ENCODE data around the gene SMAD3. TPM values are rescaled to one million over a fixed set of nuclear protein-coding genes. Genes with fewer than 3 reads are reported as not detected.
A peak's percentile ranks its signal among the peaks of the same experiment; 100 is the strongest.

Gene SMAD3
- total and polyA plus RNA-seq, 2 of the 4 experiments (the other 2 are of a cell fraction), result 71.0 to 177 TPM

DNA sequence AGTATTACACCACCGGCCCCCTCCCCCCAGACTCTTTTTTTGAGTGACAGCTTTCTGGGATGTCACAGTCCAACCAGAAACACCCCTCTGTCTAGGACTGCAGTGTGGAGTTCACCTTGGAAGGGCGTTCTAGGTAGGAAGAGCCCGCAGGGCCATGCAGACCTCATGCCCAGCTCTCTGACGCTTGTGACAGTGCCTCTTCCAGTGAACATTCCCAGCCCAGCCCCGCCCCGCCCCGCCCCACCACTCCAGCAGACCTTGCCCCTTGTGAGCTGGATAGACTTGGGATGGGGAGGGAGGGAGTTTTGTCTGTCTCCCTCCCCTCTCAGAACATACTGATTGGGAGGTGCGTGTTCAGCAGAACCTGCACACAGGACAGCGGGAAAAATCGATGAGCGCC is 125.4 kb downstream of the SMAD3 start:
- DNase-seq (peak; percentile 0), ATAC-seq (ENCODE audit: low read depth) (no peak)
- Histone ChIP-seq H2BK5ac (ENCODE audit: low read depth, low read length, poor library complexity, severe bottlenecking) (no peak overlapping the region), H4K8ac (ENCODE audit: low read depth in 2 of 2, low read length in 2 of 2) (no peak overlapping the region; a peak in 1 of 4 replicates), H3K4me3 (ENCODE audit: insufficient read depth, low read depth, low read length) (no peak overlapping the region), H3K9ac (ENCODE audit: low read depth, low read length) (no peak overlapping the region), H3K36me3 (ENCODE audit: control insufficient read depth, insufficient read depth, low read length) (peaks cover 85% of the 10 kb centered on the region), H2BK120ac (ENCODE audit: low read depth, low read length) (no peak overlapping the region), H4K5ac (ENCODE audit: low read depth, low read length) (no peak overlapping the region), H4K91ac (ENCODE audit: insufficient read depth, low read depth, low read length) (no peak overlapping the region; the same call in 1 of the 2 replicates), H2AK9ac (replicated peaks; ENCODE audit: low read depth, low read length, poor library complexity) (no peak overlapping the region), H3K4me2 (ENCODE audit: low read depth, low read length) (no peak overlapping the region), H3K27ac (ENCODE audit: insufficient read depth, low read length) (no peak overlapping the region), H4K20me1 (ENCODE audit: insufficient read depth, low read length) (no peaks in the 10 kb centered on the region), H2BK20ac (ENCODE audit: low read depth, low read length) (no peak overlapping the region), H3K4me1 (ENCODE audit: control insufficient read depth, insufficient read depth, low read length) (peaks cover 45% of the 10 kb centered on the region), H3K9me1 (ENCODE audit: insufficient read depth, low read length) (peaks cover 53% of the 10 kb centered on the region), H3K27me3 (ENCODE audit: control insufficient read depth, insufficient read depth, low read length) (no peaks in the 10 kb centered on the region), H3K14ac (replicated peaks; ENCODE audit: low read depth, low read length) (no peak overlapping the region), H3K18ac (ENCODE audit: low read depth, low read length) (no peak overlapping the region), H2BK15ac (ENCODE audit: low read depth, low read length) (no peak overlapping the region), H3K9me3 (ENCODE audit: control insufficient read depth, insufficient read depth, low read length) (no peaks in the 10 kb centered on the region), H3K79me1 (ENCODE audit: low read depth in 1 of 2, low read length in 2 of 2) (peaks cover 26 to 89% of the 10 kb centered on the region in 2 experiments), H3K4ac (ENCODE audit: low read depth, low read length) (no peak overlapping the region), H3K56ac (ENCODE audit: extremely low read depth, insufficient read depth, low read length) (no peak overlapping the region), H2AK5ac (ENCODE audit: low read depth, low read length) (no peak overlapping the region), H3K23ac (ENCODE audit: low read depth, low read length) (no peak overlapping the region), H2AFZ (replicated peaks; ENCODE audit: low read length, poor library complexity) (no peak overlapping the region)
- dilution Hi-C loops (cut with HindIII; ENCODE audit: low sequenced_read_pairs, unreplicated experiment) (no loop called here), intact Hi-C loops (cut with micrococcal nuclease) (no loop called here), in situ Hi-C loops (cut with MboI; ENCODE audit: low sequenced_read_pairs) (loop anchor here (10.0 kb wide), 1 partner anchor 246 kb away; no protein-coding TSS in a partner anchor)
- CTCF ChIA-PET, result no interaction called here
- POLR2A ChIA-PET (ENCODE audit: unreplicated experiment), result no interaction called here
- BruUV-seq (replicated peaks), result no TSS peak
- TF ChIP-seq NFE2L2 (IDR thresholded peaks at IDR 0.05; ENCODE audit: low read depth, low read length), result no peak
- no peak for TF ChIP-seq CHD1 (IDR thresholded peaks at IDR 0.05; ENCODE audit: low read depth, low read length)
- TF ChIP-seq, protein P1, sequence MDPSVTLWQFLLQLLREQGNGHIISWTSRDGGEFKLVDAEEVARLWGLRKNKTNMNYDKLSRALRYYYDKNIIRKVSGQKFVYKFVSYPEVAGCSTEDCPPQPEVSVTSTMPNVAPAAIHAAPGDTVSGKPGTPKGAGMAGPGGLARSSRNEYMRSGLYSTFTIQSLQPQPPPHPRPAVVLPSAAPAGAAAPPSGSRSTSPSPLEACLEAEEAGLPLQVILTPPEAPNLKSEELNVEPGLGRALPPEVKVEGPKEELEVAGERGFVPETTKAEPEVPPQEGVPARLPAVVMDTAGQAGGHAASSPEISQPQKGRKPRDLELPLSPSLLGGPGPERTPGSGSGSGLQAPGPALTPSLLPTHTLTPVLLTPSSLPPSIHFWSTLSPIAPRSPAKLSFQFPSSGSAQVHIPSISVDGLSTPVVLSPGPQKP (IDR thresholded peaks at IDR 0.05; ENCODE audit: borderline replicate concordance, low read depth, low read length), result no peak
- no peak for TF ChIP-seq CEBPB (IDR thresholded peaks at IDR 0.05; ENCODE audit: low read depth, low read length)
- 100% methylated on average over 2 of the region's 11 CpGs; no CpG with 5 or more reads in 1 of the 2 experiments for WGBS, 2 experiments (ENCODE audit: extremely low coverage in 2 of 2, insufficient read length in 1 of 2)
